NCI-H526 treated with DMSO at 0.1 percent for 48 hours (cell line): ENCODE results near the gene AKT1.
"Not testable (repeated sequence)": the region's sequence is repeated elsewhere in the genome, so short reads cannot be mapped to it uniquely, and the experiment has no call there.

Source experiments
- DNase-seq: peaks from one replicate; lab custom pipeline; 2025; lab: John Stamatoyannopoulos, UW

The AKT1 gene

DNA sequence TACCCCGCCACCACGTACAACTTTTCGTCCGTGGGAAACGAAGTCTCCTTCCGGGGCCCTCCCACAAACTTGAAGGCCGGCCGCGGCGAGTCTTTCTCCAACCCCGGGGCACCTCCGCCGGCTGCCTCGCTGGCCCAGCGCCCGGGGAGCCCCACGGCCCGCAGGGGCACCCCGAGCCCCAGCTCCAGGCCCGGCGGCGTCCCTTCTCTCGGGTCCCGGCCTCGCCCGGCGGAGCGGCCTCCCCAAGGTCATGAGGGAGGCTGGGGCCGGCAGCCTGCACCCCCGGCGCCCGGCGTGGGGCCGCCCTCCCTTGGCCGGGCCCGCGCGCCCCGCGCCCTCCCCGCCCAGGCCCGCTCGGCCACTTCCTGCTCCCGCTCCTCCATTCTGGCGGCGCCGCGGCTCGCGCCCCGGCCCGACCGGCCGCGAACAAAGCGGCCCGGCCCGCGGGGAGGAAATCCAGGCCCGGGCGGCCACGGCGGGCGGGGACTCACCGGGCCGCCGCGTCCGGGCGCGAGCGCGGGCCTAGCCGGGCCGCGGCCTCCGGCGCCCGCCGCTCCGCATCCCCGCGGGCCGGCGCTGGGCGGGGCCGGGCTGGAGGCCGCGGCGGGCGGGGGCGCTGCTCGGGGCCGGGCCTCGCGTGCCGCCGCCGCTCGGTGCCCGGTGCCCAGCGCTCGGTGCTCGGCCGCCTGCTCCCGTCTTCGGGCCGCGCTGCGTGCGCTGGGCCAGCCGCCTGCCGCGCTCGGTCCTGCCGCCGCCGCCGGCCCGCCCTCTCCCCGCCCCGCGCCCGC lies at the start of gene AKT1:
TSS of gene AKT1 (minus strand) at position 756 of the 788 bp plus-strand sequence. CDS start 3,105 bp downstream, outside the sequence.
- DNase-seq, result no peak

DNA sequence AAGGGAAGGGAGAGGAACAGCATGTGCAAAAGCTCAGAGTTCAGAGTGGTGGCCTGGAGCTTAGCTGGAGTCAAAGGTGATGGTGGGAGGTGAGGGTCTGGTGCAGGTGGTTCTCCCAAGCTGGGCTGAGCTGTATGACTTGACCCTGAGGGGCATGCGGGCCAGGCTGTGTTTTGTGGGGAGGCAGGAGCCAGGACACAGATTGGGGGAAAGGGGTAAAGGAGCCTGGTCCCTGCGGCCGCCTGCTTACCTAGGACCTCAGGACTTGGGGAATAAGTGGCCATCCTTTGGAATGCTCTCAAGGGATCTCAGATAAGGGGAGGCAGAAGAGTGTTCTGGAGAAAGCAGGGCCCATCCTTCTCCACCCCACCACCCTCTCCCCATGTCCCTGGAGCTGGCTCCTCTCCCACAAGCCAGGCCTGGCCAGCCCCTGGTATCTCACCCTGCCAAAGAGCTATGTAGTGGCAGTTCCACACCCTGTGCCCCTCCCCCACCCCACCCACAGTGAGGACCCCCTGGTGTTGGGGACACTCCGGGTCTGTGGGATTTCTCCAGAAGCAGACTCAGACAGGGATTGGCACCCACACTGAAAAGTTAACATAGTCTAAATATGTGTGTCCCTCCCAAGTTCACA lies 49.6 kb upstream of the AKT1 start:
- DNase-seq, result no peak

DNA sequence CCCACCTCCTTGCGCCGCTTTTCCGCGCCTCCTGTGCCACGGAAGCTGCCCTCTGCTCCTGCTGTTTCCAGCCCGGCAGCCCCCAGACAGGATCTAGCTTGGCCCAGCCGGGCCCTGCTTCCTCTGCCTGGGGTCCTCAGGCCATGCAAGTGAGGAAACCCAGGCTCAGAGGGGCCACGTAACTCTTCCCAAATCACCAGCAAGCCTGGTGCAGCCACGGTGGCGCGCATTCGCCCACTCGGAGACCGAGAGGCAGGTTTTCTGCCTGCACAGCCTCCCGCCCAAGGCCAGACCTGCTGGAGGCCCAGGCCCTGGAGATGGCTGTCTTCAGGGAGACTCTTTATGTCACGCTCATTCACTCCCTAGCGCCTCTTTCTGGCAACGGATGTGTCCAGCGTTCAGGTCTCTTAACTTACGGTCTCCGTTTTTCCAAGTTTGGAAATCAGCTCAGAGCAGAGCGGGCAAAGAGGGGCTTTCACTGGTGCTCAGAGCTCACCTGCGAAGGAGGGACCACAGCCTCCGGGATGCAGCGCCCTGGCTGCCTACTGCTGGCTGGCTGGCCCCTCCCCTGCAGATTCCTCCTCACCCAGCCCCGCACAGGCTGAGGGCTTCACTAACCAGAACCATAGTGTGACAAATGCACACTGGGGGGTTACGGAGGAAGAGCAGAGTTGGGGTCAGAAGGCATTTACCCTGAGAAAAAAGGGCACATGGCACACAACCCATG lies 48.9 kb upstream of the AKT1 start:
- no peak for DNase-seq

DNA sequence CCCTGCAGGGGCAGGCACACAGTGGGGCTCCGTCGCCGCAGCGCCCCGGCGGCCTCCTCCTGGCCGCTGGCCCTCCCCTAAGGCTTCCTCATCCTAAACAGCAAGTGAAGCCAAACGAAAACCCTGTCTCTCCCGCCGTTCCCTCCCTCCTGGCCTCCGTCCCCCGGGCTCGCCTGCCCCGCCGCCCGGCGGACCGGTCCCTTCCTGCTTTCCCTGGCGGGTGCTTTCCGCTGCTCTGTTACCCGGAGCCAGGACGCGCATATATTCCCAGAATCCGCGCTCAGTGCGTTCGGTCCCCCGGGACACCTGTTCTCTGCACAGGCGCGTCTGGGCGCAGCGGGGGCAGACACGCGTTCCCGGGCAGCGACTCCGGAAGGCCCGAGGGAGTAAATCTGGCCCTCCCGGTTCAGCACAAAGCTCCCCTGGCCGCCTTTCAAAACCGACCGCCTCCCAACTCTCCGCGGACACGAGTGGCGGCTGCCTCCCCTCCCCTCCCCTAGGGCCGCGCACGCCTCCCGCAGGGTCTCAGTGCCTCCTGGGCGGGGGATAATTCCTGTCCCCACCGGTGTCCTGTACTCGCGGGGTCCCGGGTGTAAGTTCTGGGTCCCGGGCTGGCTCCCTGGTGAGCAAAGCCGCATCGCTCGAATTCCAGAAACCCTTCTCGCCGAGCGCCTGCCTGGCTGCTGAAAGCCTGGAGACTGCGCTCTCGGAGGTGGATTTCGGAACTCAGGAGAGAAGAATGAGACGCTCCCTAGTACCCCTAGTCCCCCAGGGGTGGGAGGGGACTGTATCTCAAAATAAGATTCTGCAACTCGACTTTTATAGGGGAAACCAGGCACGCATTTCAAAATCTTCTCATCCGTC lies 48.1 kb upstream of the AKT1 start:
- peak; percentile 27 for DNase-seq

DNA sequence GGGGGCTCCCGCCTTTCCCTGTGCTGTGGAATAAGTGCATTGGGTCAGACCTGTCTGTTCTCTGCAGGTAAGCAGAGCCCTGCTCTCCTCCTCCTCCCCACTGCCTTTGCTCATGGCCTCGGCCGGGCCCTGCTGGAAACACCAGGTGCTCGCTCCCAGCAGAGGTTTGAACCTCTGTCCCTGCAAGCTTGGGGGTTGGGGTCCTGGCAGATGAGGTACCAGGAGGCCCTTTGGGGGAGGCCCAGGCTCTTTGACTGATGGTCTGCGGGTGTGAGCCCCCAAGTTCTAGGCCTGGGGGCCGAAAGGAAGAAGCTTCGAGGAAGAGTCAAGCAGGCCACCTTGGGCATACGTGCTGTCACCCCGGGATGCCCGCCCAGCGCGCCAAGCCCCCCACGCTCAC lies 47.5 kb upstream of the AKT1 start:
- no peak for DNase-seq

DNA sequence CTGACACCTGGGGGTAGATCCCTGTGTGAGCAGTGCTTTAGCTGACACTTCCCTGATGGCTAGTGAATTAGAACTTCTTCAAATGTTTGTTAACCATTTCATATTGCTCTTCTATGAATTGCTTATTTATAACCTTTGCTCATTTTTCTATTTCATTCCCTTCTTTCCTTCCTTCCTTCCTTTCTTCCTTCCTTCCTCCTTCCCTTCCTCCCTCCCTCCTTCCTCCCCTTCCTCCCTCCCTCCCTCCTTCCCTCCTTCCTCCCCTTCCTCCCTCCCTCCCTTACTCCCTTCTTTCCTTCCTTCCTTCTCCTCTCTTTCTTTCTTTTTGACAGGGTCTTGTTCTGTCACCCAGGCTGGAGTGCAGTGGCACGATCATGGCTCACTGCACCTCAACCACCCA lies 46.2 kb upstream of the AKT1 start:
- DNase-seq, result no peak

DNA sequence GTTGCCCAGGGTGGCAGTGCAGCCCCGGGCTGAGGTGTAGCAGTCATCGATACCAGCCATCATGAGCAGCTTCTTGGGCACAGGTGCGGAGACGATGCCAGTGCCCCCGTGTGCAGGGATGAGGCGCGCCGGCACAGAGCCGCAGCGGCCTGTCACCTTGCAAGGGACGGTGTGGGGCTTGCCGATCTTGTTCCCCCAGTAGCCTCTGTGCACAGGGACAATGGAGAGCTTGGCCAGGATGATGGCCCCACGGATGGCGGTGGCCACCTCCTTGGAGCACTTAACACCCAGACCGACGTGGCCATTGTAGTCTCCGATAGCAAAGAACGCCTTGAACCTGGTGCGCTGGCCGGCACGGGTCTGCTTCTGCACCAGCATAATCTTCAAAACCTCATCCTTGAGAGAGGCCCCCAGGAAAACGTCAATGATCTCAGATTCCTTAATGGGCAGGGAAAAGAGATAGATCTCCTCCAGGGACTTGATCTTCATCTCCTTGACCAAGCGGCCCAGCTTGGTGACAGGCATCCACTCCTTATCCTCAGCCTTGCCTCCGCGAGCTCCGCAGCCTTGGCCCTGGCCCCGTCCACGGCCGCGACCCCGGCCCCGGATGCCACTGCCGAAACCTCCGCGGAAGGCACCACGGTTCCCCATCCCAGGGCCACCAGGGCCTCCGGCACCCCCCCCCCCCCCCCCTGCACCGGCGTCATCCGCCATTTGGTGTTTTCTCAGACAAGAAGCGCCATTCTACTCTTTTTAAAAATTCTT lies 40.8 kb upstream of the AKT1 start:
- DNase-seq, result not testable (repeated sequence)

DNA sequence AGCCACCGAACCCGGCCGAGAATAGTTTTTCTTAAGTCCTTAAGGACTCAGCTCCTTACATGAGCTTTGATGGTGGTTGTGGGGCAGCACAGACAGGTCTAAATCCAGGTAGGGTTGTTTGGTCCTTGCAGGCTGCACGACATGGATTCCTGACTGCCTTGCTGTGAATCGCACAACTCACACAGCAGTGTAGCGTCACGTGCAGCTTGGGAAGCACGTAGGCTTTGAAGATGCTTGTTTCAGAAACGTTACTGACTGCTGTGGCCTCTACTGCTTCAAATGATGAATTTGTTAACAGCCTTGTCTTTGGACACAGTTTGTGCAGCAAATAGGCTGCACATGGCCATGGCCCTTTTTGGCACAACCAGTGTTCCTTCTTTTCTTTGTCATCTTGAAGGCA lies 35.2 kb upstream of the AKT1 start:
- DNase-seq, result no peak

DNA sequence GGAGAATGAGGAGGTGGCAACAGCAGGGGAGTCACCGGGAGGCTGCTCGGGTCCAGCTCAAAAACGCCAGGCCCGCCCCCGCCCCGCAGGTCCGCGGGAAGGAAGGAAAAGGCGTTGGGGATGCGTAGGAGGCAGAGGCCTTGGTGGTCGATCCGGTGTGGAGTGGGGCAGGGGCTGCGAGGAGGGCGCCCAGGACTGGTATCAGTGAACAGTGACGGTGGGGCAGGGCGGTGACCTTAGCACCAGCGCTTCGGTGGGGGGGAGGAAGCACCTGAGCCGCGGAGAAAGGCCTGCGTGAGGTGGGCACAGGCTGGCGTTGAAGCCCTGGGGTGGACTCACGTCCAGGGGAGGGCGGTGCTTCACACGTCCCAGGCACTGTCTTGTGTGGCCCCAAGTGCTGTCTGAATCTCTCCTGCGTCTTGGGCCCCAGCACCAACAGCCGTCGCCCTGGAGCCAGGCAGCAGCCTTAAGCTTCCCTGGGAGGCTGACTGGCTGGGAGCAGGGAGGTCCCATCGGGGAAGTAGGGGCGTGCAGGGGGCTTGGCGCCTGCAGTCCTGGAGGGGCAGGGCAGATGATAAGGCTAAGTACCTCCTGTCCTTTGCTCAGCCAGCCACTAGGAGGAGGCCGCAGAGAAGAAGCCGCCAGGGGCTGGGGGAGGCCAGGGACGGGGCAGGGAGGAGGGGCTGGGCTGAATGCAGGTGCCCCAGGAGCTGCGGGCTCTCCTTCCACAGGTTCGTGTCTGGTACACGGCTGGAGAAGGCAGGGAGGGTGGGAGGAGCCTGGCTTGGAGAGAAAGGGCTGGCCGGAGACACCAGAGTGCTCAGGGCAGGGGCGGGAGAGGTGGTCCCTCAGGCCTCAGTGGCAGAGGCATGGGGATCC lies 31.9 kb upstream of the AKT1 start:
- DNase-seq, result peak; percentile 32

DNA sequence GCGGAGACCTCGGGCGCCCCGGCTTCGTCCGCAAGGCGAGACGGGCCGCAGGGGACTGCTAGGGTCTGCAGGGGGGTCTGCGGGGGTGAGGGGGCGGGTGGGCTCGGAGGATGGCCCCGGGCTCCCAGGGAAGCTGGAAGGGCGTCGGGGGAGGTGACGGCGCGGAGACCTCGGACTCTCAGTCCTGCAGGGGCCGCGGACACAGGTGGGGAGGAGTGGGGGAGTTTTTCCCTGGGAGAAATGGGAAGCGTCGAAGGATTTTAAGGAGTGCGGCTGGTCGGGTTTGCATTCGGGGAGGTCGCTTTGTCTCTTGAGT lies 31.3 kb upstream of the AKT1 start:
- DNase-seq, result no peak

DNA sequence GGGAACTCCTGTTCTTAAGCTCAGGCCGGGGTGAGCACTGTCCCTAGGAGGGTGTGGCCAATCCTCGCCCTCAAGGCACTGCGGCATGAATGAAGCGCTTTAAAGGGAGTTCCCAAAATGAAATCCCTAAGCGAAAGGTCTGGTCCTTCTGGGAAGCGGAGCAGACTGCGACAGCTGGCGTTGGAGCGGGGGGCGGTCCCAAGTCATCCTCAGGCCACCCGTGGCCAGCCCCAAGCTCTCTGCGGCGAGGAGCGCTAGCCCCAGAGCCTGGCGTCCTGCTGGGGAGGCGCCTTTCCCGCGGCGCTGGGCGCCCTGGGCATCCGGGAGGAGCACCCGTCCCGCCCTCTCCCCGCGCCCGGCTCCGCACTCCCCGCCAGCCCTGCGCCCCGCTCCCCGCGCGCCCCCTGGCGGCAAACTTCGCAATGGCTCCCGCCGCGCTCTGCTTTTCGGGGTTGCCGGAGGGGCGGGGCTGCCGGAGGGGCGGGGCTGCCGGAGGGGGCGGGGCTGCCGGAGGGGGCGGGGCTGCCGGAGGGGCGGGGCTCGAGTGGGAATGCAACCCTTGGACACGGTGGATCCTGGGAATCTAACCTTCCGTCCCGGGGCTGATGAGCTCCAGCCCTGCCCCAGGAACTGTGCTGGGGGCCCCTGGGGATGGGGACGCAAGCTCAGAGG lies 30.8 kb upstream of the AKT1 start:
- peak; percentile 51 for DNase-seq

DNA sequence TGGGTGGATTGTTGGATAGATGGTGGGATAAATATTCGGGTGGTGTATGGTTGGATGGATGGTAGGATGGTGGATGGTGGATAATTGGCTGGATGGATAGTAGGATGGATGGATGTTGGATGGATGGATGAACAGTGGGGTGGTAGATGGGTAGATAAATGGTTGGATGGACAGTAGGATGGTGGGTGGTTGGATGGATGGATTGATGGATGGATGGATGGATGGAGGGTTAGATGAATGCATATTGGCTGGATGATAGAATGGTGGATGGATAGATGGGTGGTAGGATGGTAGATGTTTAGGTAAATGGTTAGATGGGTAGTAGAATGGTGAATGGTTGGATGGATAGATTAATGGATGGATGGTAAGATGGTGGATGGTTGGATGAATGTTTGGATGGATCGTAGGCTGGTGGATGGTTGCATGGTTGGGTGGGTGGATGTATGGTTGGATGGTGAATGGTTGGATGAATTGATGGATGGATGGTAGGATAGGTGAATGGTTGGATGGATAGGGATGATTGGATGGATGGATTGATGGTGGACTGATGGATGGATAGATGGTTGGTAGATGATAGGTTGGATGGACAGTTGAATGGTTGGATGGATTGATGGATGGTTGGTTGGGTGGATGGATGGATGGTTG lies 28.9 kb upstream of the AKT1 start:
- no peak for DNase-seq

DNA sequence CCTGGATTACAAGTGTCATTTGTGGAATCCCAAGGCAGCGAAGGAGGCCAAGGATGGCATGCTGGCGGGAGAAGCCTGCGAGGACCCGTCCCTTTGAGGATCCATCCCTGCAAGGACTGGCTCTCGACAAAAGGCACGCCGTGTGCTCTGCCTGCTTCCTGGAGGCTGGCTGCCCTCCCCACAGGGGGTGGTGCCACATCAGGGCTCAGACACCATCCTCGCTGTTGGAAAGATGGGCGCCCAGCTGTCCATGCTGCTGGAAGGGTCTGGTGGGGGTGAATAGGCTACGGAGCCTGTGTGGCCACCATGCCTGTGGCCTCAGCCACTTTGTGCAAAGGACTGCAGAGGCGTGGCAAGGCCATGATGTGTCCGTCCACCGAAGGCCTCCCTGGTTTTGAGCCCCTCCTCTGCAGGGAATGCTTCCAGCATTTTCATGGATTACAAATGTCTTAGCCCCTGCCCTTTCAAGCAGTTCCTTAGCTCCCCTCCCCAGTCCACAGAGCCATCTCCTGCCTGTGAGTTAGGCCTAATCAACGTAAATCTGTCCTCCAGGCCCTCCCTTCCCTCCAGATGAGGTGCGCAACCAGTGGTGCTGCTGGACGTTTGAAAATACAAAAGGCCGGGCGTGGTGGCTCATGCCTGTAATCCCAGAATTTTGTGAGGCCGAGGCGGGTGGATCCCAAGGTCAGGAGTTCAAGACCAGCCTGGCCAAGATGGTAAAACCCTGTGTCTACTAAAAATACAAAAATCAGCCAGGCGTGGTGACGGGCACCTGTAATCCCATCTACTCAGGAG lies 27.5 kb upstream of the AKT1 start:
- no peak for DNase-seq

DNA sequence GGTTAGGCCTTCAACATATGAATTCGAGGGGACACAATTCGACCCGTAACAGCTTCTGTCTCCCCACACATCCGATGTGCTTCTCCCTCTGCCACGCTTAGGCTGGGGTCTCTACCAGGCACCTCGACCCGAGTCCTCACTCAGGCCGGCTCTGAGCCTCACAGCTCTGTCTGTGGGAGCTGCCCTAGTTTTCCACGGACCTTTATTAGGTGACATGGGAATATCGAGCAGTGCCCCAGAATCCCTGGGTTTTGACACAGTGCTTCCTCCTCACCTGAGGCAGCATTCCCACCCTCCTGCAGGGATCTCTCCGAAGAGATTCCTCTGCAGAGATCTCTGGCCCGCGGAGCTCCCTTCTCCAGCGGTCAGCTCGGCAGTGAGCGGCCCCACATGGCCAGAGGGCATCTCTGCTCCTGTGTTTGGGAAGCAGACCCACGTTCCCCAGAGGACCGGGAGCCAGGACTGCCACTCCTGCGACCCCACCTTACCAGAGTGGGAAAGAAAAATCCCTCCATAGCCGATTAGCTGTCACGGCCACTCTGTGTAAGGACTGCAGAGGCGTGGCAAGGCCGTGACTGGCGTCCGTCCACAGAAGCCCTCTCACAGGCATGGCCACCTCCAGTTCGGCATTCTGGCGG lies 26.5 kb upstream of the AKT1 start:
- no peak for DNase-seq

DNA sequence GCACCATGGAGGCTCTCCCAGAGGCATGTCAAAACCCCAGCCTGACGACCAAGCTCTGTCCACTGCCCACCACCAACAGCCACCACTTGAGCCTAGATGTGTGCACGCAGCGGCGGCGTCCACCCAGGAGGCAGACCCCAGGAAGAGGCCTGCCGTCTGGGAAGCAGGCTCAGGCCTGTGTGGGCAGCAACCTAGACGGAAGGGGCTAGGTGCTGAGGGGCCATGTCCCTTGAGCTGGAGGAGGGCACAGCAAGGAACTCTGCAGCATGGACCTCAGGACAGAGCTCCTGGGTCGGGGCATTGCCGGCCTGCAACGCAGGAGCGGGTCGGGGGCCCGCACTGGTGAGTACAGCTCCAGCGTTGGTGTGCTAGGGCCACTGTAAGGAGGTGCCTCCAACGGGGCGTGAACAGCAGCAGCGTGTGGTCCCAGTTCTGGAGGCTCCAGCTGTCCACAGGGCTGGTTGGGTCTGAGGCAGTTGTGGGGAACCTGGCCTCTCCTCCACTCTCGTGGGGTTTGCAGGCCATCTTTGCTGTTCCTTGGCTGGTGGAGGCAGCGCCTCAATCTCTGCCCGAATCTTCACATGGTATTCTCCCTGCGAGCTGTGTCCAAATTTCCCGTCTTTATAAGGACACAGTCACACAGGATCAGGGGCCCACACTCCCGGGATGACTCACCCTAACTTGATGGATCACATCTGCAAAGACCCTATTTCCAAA lies 25.8 kb upstream of the AKT1 start:
- no peak for DNase-seq

DNA sequence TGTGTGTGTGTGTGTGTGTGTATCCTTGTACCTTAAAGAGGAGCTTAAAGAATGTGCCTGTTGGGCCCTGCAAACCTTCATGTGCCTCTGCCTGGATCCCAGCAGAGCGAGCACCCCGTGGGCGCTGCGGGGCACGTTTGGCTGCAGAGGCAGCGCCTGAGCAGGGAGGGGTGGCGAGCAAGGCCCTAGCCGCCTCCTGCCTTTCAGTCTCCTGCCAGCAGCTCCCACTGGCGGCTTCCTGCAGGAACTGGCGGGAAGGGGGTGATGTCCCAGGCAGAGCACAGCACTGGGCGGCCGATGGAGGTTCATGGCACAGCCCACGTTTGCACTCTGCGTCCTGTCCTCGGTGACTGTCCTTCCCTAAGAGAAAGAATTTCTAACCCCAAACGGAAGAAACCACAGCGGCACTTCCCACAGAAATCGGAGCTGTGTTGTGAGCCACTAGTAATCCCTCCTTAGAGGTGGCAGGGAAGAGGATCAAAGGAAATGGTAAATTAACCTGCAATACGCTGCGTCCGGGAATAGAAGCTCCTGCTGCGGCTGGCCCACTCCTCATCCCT lies 25.2 kb upstream of the AKT1 start:
- peak; percentile 26 for DNase-seq

DNA sequence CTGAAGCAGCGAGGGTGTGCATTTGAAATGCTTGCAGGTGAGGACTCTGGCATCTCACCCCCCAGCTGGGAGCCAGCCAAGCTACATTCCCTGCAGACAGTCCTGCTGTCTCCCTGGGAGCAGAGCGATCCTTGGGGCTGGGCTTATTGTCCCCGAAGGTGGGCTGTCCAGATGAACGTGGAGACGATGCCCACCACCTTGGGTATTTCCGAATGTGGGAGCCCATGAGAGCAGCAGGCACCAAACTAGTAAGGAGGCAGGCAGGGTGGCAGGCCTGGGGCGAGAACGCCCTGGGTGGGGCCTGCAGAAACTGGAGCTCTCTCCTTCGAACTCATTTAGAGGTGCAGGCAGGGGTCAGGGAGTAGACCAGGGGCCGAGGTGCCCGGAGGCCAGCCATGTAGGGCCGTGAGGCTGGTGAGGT lies 23.8 kb upstream of the AKT1 start:
- no peak for DNase-seq
